Endothelial cell of umbilical vein (primary cell): ENCODE data around the gene PNPLA2.

Source experiments
- CTCF ChIP-seq, 2 donors: IDR thresholded peaks; 1 replicate in 1 of 2; 2 replicates in 1 of 2; pipeline ENCODE4 v1.5.1; 2011; ENCODE audit warnings: low read length in 2 of 2, mild to moderate bottlenecking in 2 of 2, moderate library complexity in 2 of 2, control low read depth in 1 of 2, inconsistent platforms in 1 of 2, low read depth in 1 of 2; ENCODE audit not compliant: insufficient read depth in 1 of 2; ENCODE audit errors: extremely low read depth in 1 of 2
- EZH2 ChIP-seq: IDR thresholded peaks from 2 replicates; pipeline ENCODE4 v1.6.1; 2012; ENCODE audit warnings: borderline replicate concordance, low read depth, mild to moderate bottlenecking, moderate library complexity, low read length, inconsistent platforms; ENCODE audit not compliant: severe bottlenecking
- FOS ChIP-seq: IDR thresholded peaks from 2 replicates; pipeline ENCODE4 v1.6.1; 2011; ENCODE audit warnings: mild to moderate bottlenecking, low read length, moderate library complexity, borderline replicate concordance; ENCODE audit not compliant: insufficient read depth
- GATA2 ChIP-seq: IDR thresholded peaks from 2 replicates; pipeline ENCODE4 v1.7.0; 2011; ENCODE audit warnings: low read depth, mild to moderate bottlenecking, moderate library complexity, mixed read lengths, low read length; ENCODE audit not compliant: insufficient read length, insufficient read depth
- MAX ChIP-seq: IDR thresholded peaks from 2 replicates; pipeline ENCODE4 v1.6.1; 2011; ENCODE audit not compliant: insufficient read depth, insufficient read length
- POLR2A ChIP-seq: IDR thresholded peaks from 2 replicates; pipeline ENCODE4 v1.6.1; 2012; ENCODE audit warnings: low read depth, mild to moderate bottlenecking, control low read depth, low read length
- POLR2AphosphoS5 ChIP-seq: IDR thresholded peaks from 2 replicates; pipeline ENCODE4 v1.6.1; 2012; ENCODE audit warnings: low read depth, mild to moderate bottlenecking, control low read depth, low read length, moderate library complexity; ENCODE audit not compliant: insufficient read depth

GRCh38 chr11:831961-832528 lies 13.3 kb downstream of the PNPLA2 start:
- TF ChIP-seq CTCF (IDR thresholded peaks at IDR 0.05; ENCODE audit: extremely low read depth in 1 of 2, insufficient read depth in 1 of 2, low read depth in 1 of 2, low read length in 2 of 2) (no peak), EZH2 (no peak), POLR2A (no peak), POLR2AphosphoS5 (no peak), FOS (no peak), MAX (no peak), GATA2 (no peak)
